ENCODE results near the gene MDFI. TPM values are rescaled to one million over a fixed set of nuclear protein-coding genes. Genes with fewer than 3 reads are reported as not detected.

MDFI gene
- polyA plus RNA-seq, 1 donor: 41.3 TPM

DNA sequence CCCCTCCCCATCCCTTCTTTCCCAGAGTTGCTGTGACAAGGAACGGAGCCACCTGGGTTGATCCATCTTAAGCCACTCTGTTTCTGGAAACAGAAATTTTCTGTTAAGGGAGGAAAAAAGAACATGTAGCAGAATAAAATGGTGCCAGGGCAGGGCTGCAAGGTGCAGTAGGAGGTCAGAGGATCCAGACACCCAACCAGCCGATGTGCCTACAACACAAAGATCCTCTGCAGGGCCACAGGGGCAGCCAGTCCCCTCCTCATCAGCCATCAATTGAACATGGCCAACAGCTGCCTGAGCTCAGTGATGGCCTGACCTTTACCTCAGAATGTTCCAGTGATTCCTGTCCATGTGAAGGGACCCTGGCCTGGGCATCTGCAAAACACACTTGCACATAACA is 11.9 kb downstream of the MDFI start:
- DNase-seq (ENCODE audit: low read depth): no peak

DNA sequence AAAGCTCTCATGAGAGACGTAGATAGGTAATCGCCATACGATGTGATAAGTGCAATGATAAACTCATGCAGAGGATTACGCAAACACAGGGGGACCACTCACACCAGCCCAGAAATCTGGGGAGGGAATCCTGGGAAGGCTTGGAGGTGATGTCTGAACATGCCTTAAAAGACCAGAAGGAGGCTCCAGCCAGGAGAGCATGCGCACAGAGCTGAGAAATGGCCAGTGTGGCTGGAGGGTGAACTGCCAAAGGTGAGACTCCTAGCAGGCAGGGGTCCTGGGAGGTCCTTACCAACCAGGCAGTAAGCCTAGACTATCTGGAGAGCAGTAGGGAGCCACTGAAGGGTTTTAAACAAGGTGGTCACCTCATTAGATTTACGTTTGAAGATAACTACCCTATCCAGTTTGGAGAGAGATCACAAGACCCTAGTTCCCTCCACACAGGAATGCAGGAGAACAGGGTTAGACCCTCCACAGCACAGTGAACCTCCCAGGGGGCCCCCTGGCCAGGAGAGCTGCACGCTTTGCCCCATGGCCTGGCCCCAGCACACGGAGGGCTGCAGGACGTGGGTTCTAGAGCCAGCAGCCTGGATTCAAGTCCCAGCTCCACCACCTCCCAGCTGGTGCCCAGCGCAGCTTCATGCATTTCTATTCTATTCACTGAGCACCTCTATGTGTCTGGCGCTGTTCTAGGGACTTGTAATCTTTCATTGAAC is 13.1 kb downstream of the MDFI start:
- DNase-seq (ENCODE audit: low read depth): no peak

GRCh38 chr6:41651962-41652657 is 13.8 kb downstream of the MDFI start:
- no peak for DNase-seq (ENCODE audit: low read depth)

DNA sequence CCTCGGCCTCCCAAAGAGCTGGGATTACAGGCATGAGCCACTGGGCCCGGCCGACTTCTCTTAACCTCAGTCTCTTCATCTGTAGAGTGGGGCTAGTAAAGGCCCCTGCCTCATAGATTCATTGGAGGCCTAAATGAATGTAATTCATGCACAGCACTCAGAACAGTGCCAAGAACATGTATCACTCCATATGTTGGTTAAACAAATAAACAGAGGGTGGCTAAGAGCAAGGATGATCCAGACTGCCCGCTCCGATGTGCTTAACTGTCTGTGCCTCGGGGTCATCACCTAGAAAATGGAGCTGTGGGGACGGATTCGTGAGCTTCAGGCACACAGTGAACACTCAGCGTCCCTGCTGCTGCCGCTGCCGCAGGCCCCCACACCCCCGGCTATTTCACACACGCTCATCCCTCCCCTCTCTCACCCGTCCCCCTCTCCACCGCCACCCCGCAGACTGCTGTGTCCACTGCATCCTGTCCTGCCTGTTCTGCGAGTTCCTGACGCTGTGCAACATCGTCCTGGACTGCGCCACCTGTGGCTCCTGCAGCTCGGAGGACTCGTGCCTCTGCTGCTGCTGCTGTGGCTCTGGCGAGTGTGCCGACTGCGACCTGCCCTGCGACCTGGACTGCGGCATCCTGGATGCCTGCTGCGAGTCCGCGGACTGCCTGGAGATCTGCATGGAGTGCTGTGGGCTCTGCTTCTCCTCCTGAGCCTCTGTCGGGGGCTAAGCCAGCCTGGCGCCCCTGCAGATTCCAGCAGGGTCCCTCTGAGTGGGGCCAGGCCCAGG is 14.8 kb downstream of the MDFI start:
- no peak for DNase-seq (ENCODE audit: low read depth)

DNA sequence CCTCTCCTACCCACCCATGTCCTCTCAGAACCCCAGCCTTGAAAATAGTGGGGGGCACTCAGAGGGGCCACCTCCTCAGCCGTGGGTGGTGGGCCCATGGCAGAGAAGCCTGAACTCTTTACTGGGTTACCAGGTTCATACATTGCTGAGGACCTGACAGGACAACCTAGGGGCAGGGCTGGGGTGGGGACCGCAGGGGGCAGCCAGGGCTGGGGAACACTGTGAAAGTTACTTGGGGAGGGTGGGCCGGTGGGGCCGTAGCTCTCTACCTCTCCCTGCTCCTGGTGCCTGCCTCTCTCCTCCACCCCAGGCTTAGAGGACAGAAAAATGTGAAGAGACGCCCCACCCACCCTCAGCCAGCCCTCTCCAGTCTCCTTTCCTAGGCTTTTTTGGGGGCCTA is 15.4 kb downstream of the MDFI start:
- DNase-seq (ENCODE audit: low read depth): no peak

DNA sequence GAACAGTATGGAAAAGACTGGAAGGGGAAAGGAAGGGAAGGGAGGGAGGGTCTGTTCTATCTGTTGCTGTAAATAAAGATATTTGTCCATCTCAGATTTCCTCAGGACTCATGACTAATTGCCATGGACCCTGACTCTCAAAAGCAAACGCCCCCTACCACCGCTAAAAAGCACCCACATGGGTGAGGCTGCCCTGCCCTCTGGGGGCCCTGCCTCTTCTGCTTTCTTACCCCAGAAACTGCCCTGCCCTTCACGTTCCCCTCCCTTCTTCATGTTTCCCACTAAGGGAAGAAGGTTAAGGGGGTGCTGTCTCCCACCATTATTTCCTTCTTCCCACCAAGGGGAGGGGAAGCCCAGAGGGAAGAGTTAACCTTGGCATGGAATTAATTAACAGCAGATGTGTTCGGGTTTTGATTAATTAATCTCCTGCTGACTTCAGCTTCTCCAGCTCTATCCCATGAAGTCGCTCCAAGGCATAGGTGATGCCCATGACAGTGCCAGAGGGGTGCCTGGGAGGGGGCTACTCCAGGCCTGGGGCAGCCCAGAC is 16.0 kb downstream of the MDFI start:
- DNase-seq (ENCODE audit: low read depth): no peak

- no peak for DNase-seq (ENCODE audit: low read depth)
Observed at GRCh38 chr6:41654698-41655151, 16.5 kb downstream of the MDFI start.

DNA sequence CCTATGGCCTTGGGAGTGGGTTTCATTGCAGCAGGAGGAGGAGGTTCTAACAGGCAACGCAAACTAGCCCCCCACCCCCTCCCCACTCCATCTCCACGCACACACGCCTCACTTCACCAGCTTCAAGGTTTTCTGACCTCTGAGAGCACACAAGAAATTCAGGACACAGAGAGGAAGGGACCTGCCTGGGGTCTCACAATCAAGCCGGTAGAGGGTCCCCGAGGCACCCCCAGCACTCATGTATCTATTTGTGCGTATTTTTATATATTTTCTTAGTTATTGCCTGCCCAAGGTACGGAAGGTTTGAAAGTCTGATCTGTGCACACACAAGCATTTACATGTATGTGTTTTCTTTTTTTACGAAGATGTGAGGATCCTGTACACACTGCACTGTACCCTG is 16.9 kb downstream of the MDFI start:
- DNase-seq (ENCODE audit: low read depth): no peak

- DNase-seq (ENCODE audit: low read depth): no peak
Observed at GRCh38 chr6:41655646-41656001, 17.4 kb downstream of the MDFI start.

DNA sequence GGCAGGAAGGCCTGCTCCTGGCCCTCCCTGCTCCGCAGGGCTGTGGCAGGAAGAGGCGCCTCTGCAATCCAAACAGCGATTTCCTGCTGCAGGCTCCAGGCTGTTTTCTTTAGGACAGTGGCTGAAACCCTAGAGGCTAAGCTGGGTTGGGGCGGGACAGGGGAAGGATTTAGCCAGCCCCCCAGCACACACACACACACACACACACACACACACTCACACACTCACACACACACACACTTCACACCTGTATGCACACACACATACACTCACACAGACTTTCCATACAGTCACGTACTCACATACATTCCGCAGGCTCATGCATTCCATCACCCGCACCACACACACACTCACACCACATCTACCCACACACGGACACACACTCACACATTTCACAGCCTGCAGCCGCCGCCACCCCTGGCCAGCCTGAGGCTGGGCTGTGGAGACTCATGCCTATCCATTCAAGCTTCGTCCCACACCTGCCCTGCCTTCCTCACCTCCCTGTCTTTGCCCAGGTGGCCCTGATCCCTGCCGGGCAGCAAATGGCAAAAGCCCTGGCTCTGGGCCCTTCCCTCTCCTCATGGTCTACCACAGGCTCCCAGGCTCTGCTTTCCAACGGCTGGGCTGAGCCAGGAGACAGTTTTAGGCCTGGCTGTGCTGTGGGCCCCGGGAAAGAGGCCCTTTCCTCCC is 17.9 kb downstream of the MDFI start:
- DNase-seq (ENCODE audit: low read depth): no peak

- DNase-seq (ENCODE audit: low read depth): no peak
Observed at GRCh38 chr6:41657131-41658094, 19.1 kb downstream of the MDFI start.

DNA sequence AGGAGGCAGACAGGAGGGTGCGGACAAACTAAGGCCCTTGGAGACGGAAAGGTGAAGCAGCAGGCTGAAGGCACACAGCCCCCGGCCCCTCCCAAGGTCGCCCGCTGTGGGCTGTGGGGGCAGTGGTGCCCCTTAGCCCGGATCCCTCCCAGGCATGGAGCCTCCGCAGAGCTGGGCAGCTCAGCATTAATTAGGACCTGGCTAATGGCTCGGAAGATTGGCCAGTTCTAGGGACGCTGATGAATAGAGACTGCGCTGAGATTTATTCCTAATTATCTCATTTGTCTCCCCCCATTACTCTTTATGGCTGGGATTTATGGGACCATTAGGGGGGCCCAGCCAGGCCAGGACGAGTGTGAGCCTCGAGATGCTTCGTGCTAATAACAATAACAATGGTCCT is 20.4 kb downstream of the MDFI start:
- no peak for DNase-seq (ENCODE audit: low read depth)

GRCh38 chr6:41659935-41660334 is 21.7 kb downstream of the MDFI start:
- DNase-seq (ENCODE audit: low read depth): no peak

- DNase-seq (ENCODE audit: low read depth): no peak
Observed at GRCh38 chr6:41663568-41663967, 25.3 kb downstream of the MDFI start.

- DNase-seq (ENCODE audit: low read depth): no peak
Observed at GRCh38 chr6:41664271-41664670, 26.0 kb downstream of the MDFI start.

GRCh38 chr6:41667195-41667594 is 28.9 kb downstream of the MDFI start:
- DNase-seq (ENCODE audit: low read depth): no peak

DNA sequence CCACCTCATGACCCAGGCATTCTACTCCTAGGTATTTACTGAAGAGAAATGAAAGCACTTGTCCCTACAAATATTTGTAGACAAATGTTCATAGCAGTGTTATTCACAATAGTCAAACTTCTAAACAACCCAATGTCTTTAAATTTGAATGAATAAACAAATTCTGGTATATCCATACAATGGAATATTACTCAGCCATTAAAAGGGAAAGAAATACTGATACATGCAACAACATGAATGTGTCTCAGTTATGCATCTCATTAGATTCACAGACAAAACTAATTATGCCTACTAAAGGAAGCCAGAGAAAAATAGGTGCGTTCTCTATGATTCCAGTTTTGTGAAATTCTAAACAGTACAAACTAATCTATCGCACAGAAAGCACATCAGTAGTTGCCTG is 30.7 kb downstream of the MDFI start:
- no peak for DNase-seq (ENCODE audit: low read depth)

- no peak for DNase-seq (ENCODE audit: low read depth)
Observed at GRCh38 chr6:41670703-41671360, 32.6 kb downstream of the MDFI start.

DNA sequence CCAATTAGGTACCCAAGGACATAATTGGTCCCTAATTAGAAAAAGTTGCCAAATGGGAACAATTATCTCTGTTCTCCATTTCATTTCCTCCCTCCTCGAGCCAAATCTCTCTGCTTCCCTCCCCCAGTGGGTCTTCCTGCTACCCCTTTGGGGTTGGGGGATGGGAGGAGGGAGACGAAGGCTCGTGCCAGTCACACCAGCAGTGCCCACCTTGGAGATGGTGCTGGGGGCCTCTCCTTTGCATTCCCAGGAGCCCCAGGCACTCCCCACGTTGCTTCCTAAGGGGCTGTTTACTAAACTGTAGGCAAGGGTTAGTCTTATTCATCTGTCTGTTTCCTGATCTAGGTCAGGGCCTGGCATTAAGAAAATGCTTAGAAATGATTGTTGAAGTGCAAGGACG is 33.1 kb downstream of the MDFI start:
- DNase-seq (ENCODE audit: low read depth): no peak

GRCh38 chr6:41672016-41672415 is 33.7 kb downstream of the MDFI start:
- DNase-seq (ENCODE audit: low read depth): no peak
